GM12891 (cell line): ENCODE results near the gene BZW2.

Experiments used
- DNase-seq: peaks from one replicate; pipeline ENCODE4 v3.0.0; 2011; ENCODE audit warnings: low spot score; ENCODE audit not compliant: insufficient read length
- FAIRE-seq: peaks from 2 replicates; lab custom pipeline; 2011; peaks lifted over from hg19 to GRCh38; lab: Jason Lieb, UNC
- PAX5 ChIP-seq: IDR thresholded peaks from 2 replicates; pipeline ENCODE4 v1.6.1; 2011; ENCODE audit warnings: low read length, moderate library complexity, mild to moderate bottlenecking; ENCODE audit not compliant: insufficient read depth, severe bottlenecking
- POLR2A ChIP-seq: IDR thresholded peaks from 2 replicates; pipeline ENCODE4 v1.6.1; 2011; ENCODE audit warnings: low read depth, low read length, control low read depth
- POLR2AphosphoS5 ChIP-seq: IDR thresholded peaks from 2 replicates; pipeline ENCODE4 v1.6.1; 2011; ENCODE audit warnings: low read depth, low read length, control low read depth
- POU2F2 ChIP-seq: IDR thresholded peaks from 2 replicates; pipeline ENCODE4 v1.6.1; 2011; ENCODE audit warnings: low read depth, mild to moderate bottlenecking, control low read depth, low read length, moderate library complexity
- SPI1 ChIP-seq: IDR thresholded peaks from 2 replicates; pipeline ENCODE4 v1.6.1; 2011; ENCODE audit warnings: low read depth, low read length, control low read depth
- TAF1 ChIP-seq: IDR thresholded peaks from 2 replicates; pipeline ENCODE4 v1.6.1; 2011; ENCODE audit warnings: low read depth, low read length, control low read depth

BZW2 gene

GRCh38 chr7:16688249-16688648 is 42.3 kb downstream of the BZW2 start:
- no peak for TF ChIP-seq POLR2AphosphoS5
- no peak for TF ChIP-seq SPI1
- TF ChIP-seq POU2F2 = no peak
- no peak for TF ChIP-seq POLR2A
- TF ChIP-seq PAX5 = no peak
- no peak for TF ChIP-seq TAF1
- DNase-seq (no peak), FAIRE-seq (no peak)

- no peak for DNase-seq
- FAIRE-seq = no peak
- TF ChIP-seq POU2F2 = no peak
- no peak for TF ChIP-seq POLR2A
- no peak for TF ChIP-seq TAF1
- TF ChIP-seq SPI1 = no peak
- no peak for TF ChIP-seq POLR2AphosphoS5
- TF ChIP-seq PAX5 = no peak
Observed at GRCh38 chr7:16691241-16691640, 45.3 kb downstream of the BZW2 start.

- FAIRE-seq (no peak), DNase-seq (no peak)
- TF ChIP-seq TAF1 = no peak
- no peak for TF ChIP-seq POLR2AphosphoS5
- TF ChIP-seq PAX5 = no peak
- TF ChIP-seq POLR2A = no peak
Observed at GRCh38 chr7:16693601-16694318, 47.8 kb downstream of the BZW2 start.

GRCh38 chr7:16694806-16695205 is 48.8 kb downstream of the BZW2 start:
- DNase-seq = no peak
- no peak for FAIRE-seq
- no peak for TF ChIP-seq SPI1
- no peak for TF ChIP-seq TAF1
- no peak for TF ChIP-seq PAX5
- no peak for TF ChIP-seq POU2F2
- TF ChIP-seq POLR2AphosphoS5 = no peak
- TF ChIP-seq POLR2A = no peak

- no peak for TF ChIP-seq POLR2AphosphoS5
- no peak for TF ChIP-seq POU2F2
- no peak for TF ChIP-seq POLR2A
- TF ChIP-seq TAF1 = no peak
- TF ChIP-seq PAX5 = no peak
- TF ChIP-seq SPI1 = no peak
- no peak for DNase-seq
- FAIRE-seq = no peak
Observed at GRCh38 chr7:16695621-16696237, 49.7 kb downstream of the BZW2 start.

GRCh38 chr7:16697507-16698199 is 51.7 kb downstream of the BZW2 start:
- DNase-seq (no peak), FAIRE-seq (no peak)
- TF ChIP-seq POLR2A (no peak), TAF1 (no peak), POU2F2 (no peak), PAX5 (no peak), SPI1 (no peak), POLR2AphosphoS5 (no peak)

- no peak for DNase-seq
- no peak for FAIRE-seq
- TF ChIP-seq POU2F2 (no peak), TAF1 (no peak), SPI1 (no peak), POLR2A (no peak), POLR2AphosphoS5 (no peak), PAX5 (no peak)
Observed at GRCh38 chr7:16698200-16698905, 52.4 kb downstream of the BZW2 start.

- no peak for FAIRE-seq
- DNase-seq = no peak
- no peak for TF ChIP-seq POLR2AphosphoS5
- no peak for TF ChIP-seq PAX5
- TF ChIP-seq SPI1 = no peak
- no peak for TF ChIP-seq POU2F2
- TF ChIP-seq POLR2A = no peak
- TF ChIP-seq TAF1 = no peak
Observed at GRCh38 chr7:16702441-16702840, 56.5 kb downstream of the BZW2 start.

- DNase-seq = no peak
- TF ChIP-seq POLR2A (no peak), TAF1 (no peak), SPI1 (no peak), POLR2AphosphoS5 (no peak), POU2F2 (no peak), PAX5 (no peak)
- FAIRE-seq = no peak
Observed at GRCh38 chr7:16708511-16708910, 62.5 kb downstream of the BZW2 start.

GRCh38 chr7:16708980-16709379 is 63.0 kb downstream of the BZW2 start:
- no peak for FAIRE-seq
- no peak for DNase-seq
- TF ChIP-seq TAF1 (no peak), POLR2A (no peak), POU2F2 (no peak), PAX5 (no peak), POLR2AphosphoS5 (no peak), SPI1 (no peak)
